CD4-positive, alpha-beta T cell (primary cell): Measurements from ENCODE around the gene BAIAP2. TPM values are rescaled to one million over a fixed set of nuclear protein-coding genes. Genes with fewer than 3 reads are reported as not detected.

Experiments
- ATAC-seq: fragments of 200-7000 bp; cut with Tn5 transposase; one replicate; pipeline ENCODE4 v1.10.0; 2022; ENCODE audit warnings: mild to moderate bottlenecking; ENCODE audit not compliant: poor library complexity
- CTCF ChIA-PET: fragments of 350-600 bp; sonication (Branson Sonifier 250); formaldehyde crosslinking; loops from one replicate; lab custom pipeline; 2021; ENCODE audit warnings: antibody characterized with exemption, inconsistent platforms; lab: Charles Lee
- POLR2A ChIA-PET: fragments of 350-600 bp; sonication (Branson Sonifier 250); formaldehyde crosslinking; loops from one replicate; lab custom pipeline; 2021; ENCODE audit warnings: antibody characterized with exemption, inconsistent platforms; lab: Charles Lee
- DNase-seq, 14 experiments: peaks; one replicate each; pipeline ENCODE4 v3.0.0-alpha.2; 2013 to 2020; ENCODE audit warnings: mixed read lengths in 2 of 14
- H3K27ac ChIP-seq, 2 donors: one replicate each; pipeline versions ENCODE4 v1.5.1 to v1.7.0; 2013; ENCODE audit warnings: low read length in 2 of 2, low read depth in 1 of 2, mild to moderate bottlenecking in 1 of 2
- H3K27me3 ChIP-seq, 2 experiments: 1 replicate in 1 of 2; 2 replicates in 1 of 2; pipeline versions ENCODE4 v1.6.1 to v1.7.0; 2013; ENCODE audit warnings: low read length in 2 of 2, control low read depth in 1 of 2, mild to moderate bottlenecking in 1 of 2, moderate library complexity in 1 of 2; ENCODE audit not compliant: insufficient read depth in 2 of 2, control insufficient read depth in 1 of 2
- H3K36me3 ChIP-seq: one replicate; pipeline ENCODE4 v1.6.1; 2013; ENCODE audit warnings: low read length, control low read depth; ENCODE audit not compliant: insufficient read depth
- H3K4me1 ChIP-seq: one replicate; pipeline ENCODE4 v1.6.1; 2013; ENCODE audit warnings: low read length, control low read depth; ENCODE audit not compliant: insufficient read depth
- H3K4me3 ChIP-seq: one replicate; pipeline ENCODE4 v1.5.1; 2013; ENCODE audit warnings: mild to moderate bottlenecking, low read length, moderate library complexity
- H3K9me3 ChIP-seq, 2 experiments: 1 replicate in 1 of 2; 2 replicates in 1 of 2; pipeline versions ENCODE4 v1.6.1 to v1.7.0; 2013; ENCODE audit warnings: low read length in 2 of 2, mild to moderate bottlenecking in 2 of 2, control low read depth in 1 of 2, moderate library complexity in 1 of 2; ENCODE audit not compliant: control insufficient read depth in 1 of 2, insufficient read depth in 1 of 2
- H3K27ac Mint-ChIP-seq: one replicate; pipeline ENCODE4 v1.8.0; 2020; ENCODE audit warnings: mixed read lengths
- H3K27me3 Mint-ChIP-seq: one replicate; pipeline ENCODE4 v1.8.0; 2021; ENCODE audit warnings: mixed read lengths
- H3K36me3 Mint-ChIP-seq: one replicate; pipeline ENCODE4 v1.8.0; 2021; ENCODE audit warnings: low read depth, mixed read lengths
- H3K4me1 Mint-ChIP-seq: one replicate; pipeline ENCODE4 v1.8.0; 2021; ENCODE audit warnings: low read depth, mixed read lengths
- H3K4me3 Mint-ChIP-seq: one replicate; pipeline ENCODE4 v1.8.0; 2020; ENCODE audit warnings: mild to moderate bottlenecking, mixed read lengths
- H3K9me3 Mint-ChIP-seq: one replicate; pipeline ENCODE4 v1.8.0; 2020; ENCODE audit warnings: mixed read lengths
- CTCF ChIP-seq: fragments of 200-600 bp; IDR thresholded peaks from one replicate; pipeline ENCODE4 v1.8.0; 2022; ENCODE audit warnings: antibody characterized with exemption, mild to moderate bottlenecking
- intact Hi-C, 2 experiments: fragments of 100-400 bp; cut with DNase I in 1 of 2; cut with micrococcal nuclease in 1 of 2; formaldehyde crosslinking; loops; one replicate each; pipeline versions ENCODE4 v1.15.1 to v1.9.0; 2023 to 2025; cut with DNase I, micrococcal nuclease
- total RNA-seq, 174 experiments: library from RNA in 2 of 174; stranded (reverse) in 2 of 174; gene quantifications; one replicate each; pipeline ENCODE4 v1.2.3 and lab custom pipeline; 2021 to 2026

The BAIAP2 gene
- total RNA-seq, 2 experiments from 2014 or later: 4.2 to 4.9 TPM

GRCh38 chr17:81061027-81061735 is 26.2 kb downstream of the BAIAP2 start:
- H3K36me3 ChIP-seq: no peaks in the 10 kb centered on the region
- peaks cover 7% of the 10 kb centered on the region for H3K4me1 ChIP-seq
- ChIA-PET CTCF (no interaction called here), POLR2A (no interaction called here)
- intact Hi-C loops: loop anchor here in 1 of 2 experiments (5.0 kb wide), 1 partner anchor 41 kb away; no protein-coding TSS in a partner anchor
- no peaks in the 10 kb centered on the region for H3K27me3 ChIP-seq
- no peak for TF ChIP-seq CTCF
- H3K9me3 Mint-ChIP-seq: no peaks in the 10 kb centered on the region
- H3K27ac Mint-ChIP-seq: no peak overlapping the region
- ATAC-seq (no peak), DNase-seq (no peak)
- H3K9me3 ChIP-seq: no peaks in the 10 kb centered on the region
- no peak overlapping the region for H3K4me3 Mint-ChIP-seq
- H3K4me1 Mint-ChIP-seq: peaks cover 5% of the 10 kb centered on the region
- no peaks in the 10 kb centered on the region for H3K36me3 Mint-ChIP-seq
- no peaks in the 10 kb centered on the region for H3K27me3 Mint-ChIP-seq
- H3K27ac ChIP-seq: no peak overlapping the region
- H3K4me3 ChIP-seq: no peak overlapping the region

GRCh38 chr17:81062014-81062780 is 27.2 kb downstream of the BAIAP2 start:
- Histone ChIP-seq H3K27me3 (no peaks in the 10 kb centered on the region), H3K4me1 (peaks cover 7% of the 10 kb centered on the region), H3K36me3 (no peaks in the 10 kb centered on the region), H3K27ac (no peak overlapping the region), H3K9me3 (no peaks in the 10 kb centered on the region), H3K4me3 (no peak overlapping the region)
- ATAC-seq: no peak
- H3K36me3 Mint-ChIP-seq: no peaks in the 10 kb centered on the region
- no peak overlapping the region for H3K4me3 Mint-ChIP-seq
- H3K27ac Mint-ChIP-seq: no peak overlapping the region
- peaks cover 5% of the 10 kb centered on the region for H3K4me1 Mint-ChIP-seq
- POLR2A ChIA-PET: no interaction called here
- H3K27me3 Mint-ChIP-seq: no peaks in the 10 kb centered on the region
- no peak for DNase-seq
- no peak for TF ChIP-seq CTCF
- intact Hi-C loops: loop anchor here in 1 of 2 experiments (5.0 kb wide), 1 partner anchor 40 kb away; no protein-coding TSS in a partner anchor
- CTCF ChIA-PET: interaction anchor here (0.7 kb wide), 1 partner anchor 39 kb away, joined by 3 read pairs; no protein-coding TSS in a partner anchor
- H3K9me3 Mint-ChIP-seq: no peaks in the 10 kb centered on the region

GRCh38 chr17:81063106-81064093 is 28.4 kb downstream of the BAIAP2 start:
- Histone ChIP-seq H3K9me3 (no peaks in the 10 kb centered on the region), H3K4me1 (peaks cover 7% of the 10 kb centered on the region), H3K4me3 (no peak overlapping the region), H3K27ac (no peak overlapping the region), H3K36me3 (no peaks in the 10 kb centered on the region), H3K27me3 (no peaks in the 10 kb centered on the region)
- CTCF ChIA-PET: interaction anchor here (0.7 kb wide), 1 partner anchor 38 kb away, joined by 3 read pairs; no protein-coding TSS in a partner anchor
- intact Hi-C loops: loop anchor here in 1 of 2 experiments (5.0 kb wide), 1 partner anchor 39 kb away; no protein-coding TSS in a partner anchor
- ATAC-seq (no peak), DNase-seq (no peak)
- POLR2A ChIA-PET: no interaction called here
- Mint-ChIP-seq H3K27me3 (no peaks in the 10 kb centered on the region), H3K4me3 (no peak overlapping the region), H3K4me1 (peaks cover under 1% of the 10 kb centered on the region), H3K27ac (no peak overlapping the region), H3K36me3 (no peaks in the 10 kb centered on the region), H3K9me3 (no peaks in the 10 kb centered on the region)
- TF ChIP-seq CTCF: no peak
